Upper lobe of right lung (tissue), 1 donor: Measurements from ENCODE around the gene CAMK2N1. TPM values are rescaled to one million over a fixed set of nuclear protein-coding genes. Genes with fewer than 3 reads are reported as not detected.
A peak's percentile ranks its signal among the peaks of the same experiment; 100 is the strongest.

Experiments used
- ATAC-seq: fragments of 200-7000 bp; cut with Tn5 transposase; one replicate; pipeline ENCODE4 v1.9.1; 2020; ENCODE audit warnings: mild to moderate bottlenecking, moderate library complexity
- DNase-seq: peaks from one replicate; pipeline ENCODE4 v3.0.0-alpha.2; 2020
- H3K27ac ChIP-seq: fragments of 200-600 bp; one replicate; pipeline ENCODE4 v1.8.0; 2022
- H3K27me3 ChIP-seq: fragments of 200-600 bp; one replicate; pipeline ENCODE4 v1.8.0; 2022; ENCODE audit warnings: mild to moderate bottlenecking
- H3K36me3 ChIP-seq: fragments of 200-600 bp; one replicate; pipeline ENCODE4 v1.8.0; 2022
- H3K4me1 ChIP-seq: fragments of 200-600 bp; one replicate; pipeline ENCODE4 v1.8.0; 2022
- H3K4me3 ChIP-seq: fragments of 200-600 bp; one replicate; pipeline ENCODE4 v1.8.0; 2022; ENCODE audit warnings: mild to moderate bottlenecking
- H3K9me3 ChIP-seq: fragments of 200-600 bp; one replicate; pipeline ENCODE4 v1.8.0; 2022
- CTCF ChIP-seq: fragments of 200-600 bp; IDR thresholded peaks from one replicate; pipeline ENCODE4 v1.8.0; 2022; ENCODE audit warnings: antibody characterized with exemption
- intact Hi-C: fragments of 100-400 bp; cut with DNase I; formaldehyde crosslinking; loops from one replicate; pipeline ENCODE4 v1.11.0; 2022
- long read RNA-seq: library from polyadenylated mRNA; unstranded; transcript quantifications from one replicate; pipeline ENCODE4 v2.0.0, GENCODE V29; 2021
- total RNA-seq: library from RNA; stranded (reverse); fragmentation: NEBNext Ultra II Directional; extraction: Animal tissue kit (Norgen Biotek cat#: 25700); gene quantifications from one replicate; pipeline ENCODE4 v1.2.1, GENCODE V29; 2021
- donor health status: DM: no; HTN: yes; CAD: no; lungs with severe emphysema.

The CAMK2N1 gene
- 73.6 TPM for total RNA-seq
- long read RNA-seq, transcript CAMK2N1-201 (2 exons, 2,336 nt): major isoform, 78 of 89 reads
- long read RNA-seq, partial matches to known transcripts: 4 of 89 reads
- long read RNA-seq, other reads (novel, unspliced or antisense): 7 of 89 reads

GRCh38 chr1:20485527-20486456, at the start of gene CAMK2N1:
CAMK2N1 (minus strand) TSS chr1:20486210; CDS start chr1:20485379, 831 bp downstream.
- Histone ChIP-seq H3K36me3 (no peaks in the 10 kb centered on the region), H3K27ac (peak within 1 kb of the TSS; percentile 80), H3K4me1 (peaks cover 9% of the 10 kb centered on the region), H3K4me3 (peak within 1 kb of the TSS; percentile 52), H3K9me3 (no peaks in the 10 kb centered on the region), H3K27me3 (peaks cover 40% of the 10 kb centered on the region)
- DNase-seq: peak; percentile 78
- no peak for TF ChIP-seq CTCF
- intact Hi-C loops: no loop called here
- peak; percentile 69 for ATAC-seq

GRCh38 chr1:20534659-20535417, 48.8 kb upstream of the CAMK2N1 start:
- Histone ChIP-seq H3K27ac (no peak overlapping the region), H3K36me3 (no peaks in the 10 kb centered on the region), H3K4me1 (no peaks in the 10 kb centered on the region), H3K27me3 (peaks cover 18% of the 10 kb centered on the region), H3K4me3 (no peak overlapping the region), H3K9me3 (no peaks in the 10 kb centered on the region)
- DNase-seq (no peak), ATAC-seq (no peak)
- intact Hi-C loops: no loop called here
- TF ChIP-seq CTCF: no peak

GRCh38 chr1:20533635-20534034, 47.6 kb upstream of the CAMK2N1 start:
- Histone ChIP-seq H3K4me3 (no peak overlapping the region), H3K9me3 (no peaks in the 10 kb centered on the region), H3K27ac (no peak overlapping the region), H3K36me3 (no peaks in the 10 kb centered on the region), H3K4me1 (no peaks in the 10 kb centered on the region), H3K27me3 (peaks cover 26% of the 10 kb centered on the region)
- no peak for ATAC-seq
- DNase-seq: no peak
- intact Hi-C loops: no loop called here
- TF ChIP-seq CTCF: no peak

- no peak for TF ChIP-seq CTCF
- no peaks in the 10 kb centered on the region for H3K4me1 ChIP-seq
- peaks cover 28% of the 10 kb centered on the region for H3K27me3 ChIP-seq
- no peak overlapping the region for H3K27ac ChIP-seq
- intact Hi-C loops: no loop called here
- no peak overlapping the region for H3K4me3 ChIP-seq
- no peaks in the 10 kb centered on the region for H3K36me3 ChIP-seq
- ATAC-seq: no peak
- H3K9me3 ChIP-seq: no peaks in the 10 kb centered on the region
- no peak for DNase-seq
Observed at GRCh38 chr1:20530901-20531300, 44.9 kb upstream of the CAMK2N1 start.

- no peak for TF ChIP-seq CTCF
- no peaks in the 10 kb centered on the region for H3K9me3 ChIP-seq
- H3K4me3 ChIP-seq: no peak overlapping the region
- peaks cover 24% of the 10 kb centered on the region for H3K27me3 ChIP-seq
- intact Hi-C loops: no loop called here
- H3K27ac ChIP-seq: no peak overlapping the region
- DNase-seq (no peak), ATAC-seq (no peak)
- H3K4me1 ChIP-seq: no peaks in the 10 kb centered on the region
- no peaks in the 10 kb centered on the region for H3K36me3 ChIP-seq
Observed at GRCh38 chr1:20530306-20530705, 44.3 kb upstream of the CAMK2N1 start.
